ENCODE measurements around the gene ETV3. TPM values are rescaled to one million over a fixed set of nuclear protein-coding genes. Genes with fewer than 3 reads are reported as not detected.

The ETV3 gene
- total RNA-seq, 2 experiments from 2014 or later = 115 to 117 TPM

GRCh38 chr1:157114183-157115121, 23.7 kb downstream of the ETV3 start:
- no peak overlapping the region for H3K4me3 ChIP-seq (ENCODE audit: low read length)
- H3K27ac Mint-ChIP-seq = no peak overlapping the region
- peaks cover 0 to 2% of the 10 kb centered on the region in 2 experiments for H3K27me3 ChIP-seq (ENCODE audit: control insufficient read depth in 1 of 2, insufficient read depth in 2 of 2, low read length in 2 of 2)
- DNase-seq (no peak), ATAC-seq (ENCODE audit: poor library complexity) (no peak)
- H3K4me1 Mint-ChIP-seq (ENCODE audit: low read depth) = peaks cover 17% of the 10 kb centered on the region
- peaks cover 8% of the 10 kb centered on the region for H3K4me1 ChIP-seq (ENCODE audit: insufficient read depth, low read length)
- intact Hi-C loops (cut with DNase I, micrococcal nuclease) = no loop called here
- CTCF ChIA-PET = interaction anchor here (1.1 kb wide), 1 partner anchor 24 kb away, joined by 3 read pairs; no protein-coding TSS in a partner anchor
- TF ChIP-seq CTCF (IDR thresholded peaks at IDR 0.05) = no peak
- POLR2A ChIA-PET = no interaction called here
- H3K27me3 Mint-ChIP-seq = peaks cover 21% of the 10 kb centered on the region
- no peak overlapping the region for H3K27ac ChIP-seq (ENCODE audit: low read depth in 1 of 2, low read length in 2 of 2)
- no peaks in the 10 kb centered on the region for H3K9me3 Mint-ChIP-seq
- H3K4me3 Mint-ChIP-seq = no peak overlapping the region
- no peaks in the 10 kb centered on the region for H3K36me3 ChIP-seq (ENCODE audit: insufficient read depth, low read length)
- no peaks in the 10 kb centered on the region for H3K9me3 ChIP-seq (ENCODE audit: control insufficient read depth in 1 of 2, insufficient read depth in 1 of 2, low read length in 2 of 2)
- H3K36me3 Mint-ChIP-seq (ENCODE audit: low read depth) = no peaks in the 10 kb centered on the region

GRCh38 chr1:157113631-157114030, 24.6 kb downstream of the ETV3 start:
- H3K4me3 ChIP-seq (ENCODE audit: low read length) = no peak overlapping the region
- no peaks in the 10 kb centered on the region for H3K9me3 Mint-ChIP-seq

GRCh38 chr1:157113106-157113505, 25.1 kb downstream of the ETV3 start:
- H3K4me3 ChIP-seq (ENCODE audit: low read length) = no peak overlapping the region
- H3K4me3 Mint-ChIP-seq = no peak overlapping the region
- peaks cover 17% of the 10 kb centered on the region for H3K4me1 Mint-ChIP-seq (ENCODE audit: low read depth)
- H3K27me3 Mint-ChIP-seq = peaks cover 33% of the 10 kb centered on the region
- no peak overlapping the region for H3K27ac Mint-ChIP-seq
- H3K4me1 ChIP-seq (ENCODE audit: insufficient read depth, low read length) = peaks cover 8% of the 10 kb centered on the region
- intact Hi-C loops (cut with DNase I, micrococcal nuclease) = no loop called here
- no peak for TF ChIP-seq CTCF (IDR thresholded peaks at IDR 0.05)
- H3K36me3 ChIP-seq (ENCODE audit: insufficient read depth, low read length) = no peaks in the 10 kb centered on the region
- no peaks in the 10 kb centered on the region for H3K36me3 Mint-ChIP-seq (ENCODE audit: low read depth)
- H3K9me3 Mint-ChIP-seq = no peaks in the 10 kb centered on the region
- H3K27me3 ChIP-seq (ENCODE audit: control insufficient read depth in 1 of 2, insufficient read depth in 2 of 2, low read length in 2 of 2) = peaks cover 5 to 6% of the 10 kb centered on the region in 2 experiments
- POLR2A ChIA-PET = no interaction called here
- H3K27ac ChIP-seq (ENCODE audit: low read depth in 1 of 2, low read length in 2 of 2) = no peak overlapping the region
- DNase-seq (peak in 2 of 14 experiments; percentile 57 to 62), ATAC-seq (ENCODE audit: poor library complexity) (no peak)
- CTCF ChIA-PET = no interaction called here
- no peaks in the 10 kb centered on the region for H3K9me3 ChIP-seq (ENCODE audit: control insufficient read depth in 1 of 2, insufficient read depth in 1 of 2, low read length in 2 of 2)

More at GRCh38 chr1:157113631-157114030, 24.6 kb downstream of the ETV3 start:
- Mint-ChIP-seq H3K27ac (no peak overlapping the region), H3K4me1 (ENCODE audit: low read depth) (peaks cover 17% of the 10 kb centered on the region), H3K4me3 (no peak overlapping the region), H3K36me3 (ENCODE audit: low read depth) (no peaks in the 10 kb centered on the region), H3K27me3 (peaks cover 28% of the 10 kb centered on the region)
- Histone ChIP-seq H3K9me3 (ENCODE audit: control insufficient read depth in 1 of 2, insufficient read depth in 1 of 2, low read length in 2 of 2) (no peaks in the 10 kb centered on the region), H3K36me3 (ENCODE audit: insufficient read depth, low read length) (no peaks in the 10 kb centered on the region), H3K4me1 (ENCODE audit: insufficient read depth, low read length) (peaks cover 8% of the 10 kb centered on the region), H3K27me3 (ENCODE audit: control insufficient read depth in 1 of 2, insufficient read depth in 2 of 2, low read length in 2 of 2) (peaks cover 5 to 6% of the 10 kb centered on the region in 2 experiments), H3K27ac (ENCODE audit: low read depth in 1 of 2, low read length in 2 of 2) (no peak overlapping the region)
- ChIA-PET CTCF (no interaction called here), POLR2A (no interaction called here)
- DNase-seq (no peak), ATAC-seq (ENCODE audit: poor library complexity) (no peak)
- intact Hi-C loops (cut with DNase I, micrococcal nuclease) = no loop called here
- no peak for TF ChIP-seq CTCF (IDR thresholded peaks at IDR 0.05)
